GM12878 (cell line): ENCODE results near the gene ZC3H7B.

Experiments
- BMI1 ChIP-seq: fragments of 450-650 bp; IDR thresholded peaks from 2 replicates; pipeline ENCODE4 v1.6.1; 2016; ENCODE audit warnings: mild to moderate bottlenecking, moderate library complexity, borderline replicate concordance
- CEBPB ChIP-seq, 2 experiments: fragments of 150-350 bp in 1 of 2; IDR thresholded peaks; 2 replicates each; pipeline ENCODE4 v1.6.1; 2012 to 2014; ENCODE audit warnings: low read depth in 2 of 2, low read length in 2 of 2, borderline replicate concordance in 1 of 2, inconsistent platforms in 1 of 2
- CHD2 ChIP-seq: IDR thresholded peaks from 2 replicates; pipeline ENCODE4 v1.6.1; 2011; ENCODE audit warnings: low read depth, low read length, improper control_type of control experiment, borderline replicate concordance
- CTCF ChIP-seq, 3 experiments: IDR thresholded peaks in 2 of 3; conservative IDR thresholded peaks in 1 of 3; 2 replicates each; pipeline ENCODE4 v1.5.1; 2011; ENCODE audit warnings: low read depth in 3 of 3, low read length in 3 of 3, mild to moderate bottlenecking in 3 of 3, control low read depth in 2 of 3, moderate library complexity in 2 of 3, inconsistent platforms in 1 of 3, mixed read lengths in 1 of 3; ENCODE audit not compliant: control insufficient read depth in 2 of 3, insufficient read depth in 1 of 3; ENCODE audit errors: extremely low read depth in 1 of 3
- ESRRA ChIP-seq: IDR thresholded peaks from 2 replicates; pipeline ENCODE4 v1.6.1; 2012; ENCODE audit warnings: mild to moderate bottlenecking, low read length, improper control_type of control experiment
- NBN ChIP-seq: fragments of 450-650 bp; IDR thresholded peaks from 2 replicates; pipeline ENCODE4 v1.6.1; 2016
- NRF1 ChIP-seq: conservative IDR thresholded peaks from 2 replicates; pipeline ENCODE4 v1.6.1; 2011; ENCODE audit warnings: mild to moderate bottlenecking, low read depth, low read length, improper control_type of control experiment
- REST ChIP-seq: IDR thresholded peaks from 2 replicates; pipeline ENCODE4 v1.6.1; 2012; ENCODE audit warnings: mild to moderate bottlenecking, low read depth, low read length
- SRF ChIP-seq, 2 experiments: IDR thresholded peaks; 2 replicates each; pipeline ENCODE4 v1.6.1; 2011; ENCODE audit warnings: low read depth in 2 of 2, low read length in 2 of 2, mild to moderate bottlenecking in 1 of 2, moderate library complexity in 1 of 2
- TAF1 ChIP-seq: IDR thresholded peaks from 2 replicates; pipeline ENCODE4 v1.6.1; 2011; ENCODE audit warnings: mild to moderate bottlenecking, low read depth, low read length, borderline replicate concordance
- USF1 ChIP-seq: IDR thresholded peaks from 2 replicates; pipeline ENCODE4 v1.6.1; 2011; ENCODE audit warnings: borderline replicate concordance, low read depth, mild to moderate bottlenecking, moderate library complexity, mixed read lengths, low read length; ENCODE audit not compliant: insufficient read depth; ENCODE audit errors: extremely low read length
- ZNF24 ChIP-seq: fragments of 450-650 bp; IDR thresholded peaks from 2 replicates; pipeline ENCODE4 v1.6.1; 2017; ENCODE audit warnings: antibody characterized with exemption, mild to moderate bottlenecking

- TF ChIP-seq CTCF (IDR thresholded peaks at IDR 0.05 in 2 of 3, conservative IDR thresholded peaks at IDR 0.05 in 1 of 3; ENCODE audit: control insufficient read depth in 2 of 3, extremely low read depth in 1 of 3, insufficient read depth in 1 of 3, low read depth in 3 of 3, low read length in 3 of 3) (no peak), CHD2 (no peak), SRF (IDR thresholded peaks at IDR 0.05; ENCODE audit: low read depth in 2 of 2, low read length in 2 of 2) (no peak), CEBPB (IDR thresholded peaks at IDR 0.05; ENCODE audit: borderline replicate concordance in 1 of 2, low read depth in 2 of 2, low read length in 2 of 2) (no peak), ESRRA (no peak), ZNF24 (no peak), REST (no peak), BMI1 (no peak), NRF1 (no peak), USF1 (no peak), TAF1 (no peak), NBN (no peak)
These were observed 4.3 kb downstream of the ZC3H7B start for GRCh38 chr22:41305646-41306045.
